Left cardiac atrium (tissue), 4 donors: ENCODE measurements around the gene CNBD2. TPM values are rescaled to one million over a fixed set of nuclear protein-coding genes. Genes with fewer than 3 reads are reported as not detected.
"Not testable (repeated sequence)": the region's sequence is repeated elsewhere in the genome, so short reads cannot be mapped to it uniquely, and the experiment has no call there.

Source experiments
- ATAC-seq, 2 donors: fragments of 200-7000 bp; cut with Tn5 transposase; one replicate each; pipeline ENCODE4 v1.9.1; 2020; ENCODE audit warnings: mild to moderate bottlenecking in 2 of 2, moderate library complexity in 2 of 2
- DNase-seq: peaks from one replicate; pipeline ENCODE4 v3.0.0-alpha.2; 2020
- intact Hi-C, 2 donors: fragments of 100-400 bp; cut with DNase I; formaldehyde crosslinking; loops; one replicate each; pipeline versions ENCODE4 v1.14.1 to v1.15.1; 2022 to 2023
- total RNA-seq, 2 donors: library from RNA; stranded (reverse); fragmentation: NEBNext Ultra II Directional; extraction: Animal tissue kit (Norgen Biotek cat#: 25700); gene quantifications; one replicate each; pipeline ENCODE4 v1.2.1, GENCODE V29; 2021
- donor health status: DM: no; HTN: yes; CAD: no.
- donor health status: DM: no; HTN: yes; CAD: no; lungs with severe emphysema.
- donor health status: DM: yes; HTN: yes; CAD: no.
- donor health status: Dilated cardiomyopathy.

Gene CNBD2
- total RNA-seq, 2 donors from 2014 or later: 3.2 to 3.4 TPM

GRCh38 chr20:36079984-36080383, 111.6 kb downstream of the CNBD2 start:
- ATAC-seq, intact Hi-C loops, DNase-seq: not testable (repeated sequence)

Other genes with a start within 250 kb of the CNBD2 start
- 100 to 1,000 TPM; 143 to 172 TPM for gene RBM39, start 226.3 kb upstream of the CNBD2 start, total RNA-seq
- 10 to 100 TPM; 45.5 to 50.5 TPM for gene PHF20, start 196.6 kb upstream of the CNBD2 start, total RNA-seq
- 10 to 100 TPM; 41.0 to 52.2 TPM for gene SCAND1, start 14.1 kb upstream of the CNBD2 start, total RNA-seq
- gene EPB41L1, start 186.2 kb downstream of the CNBD2 start, total RNA-seq: 10 to 100 TPM; 20.5 to 32.1 TPM